ENCODE results near the gene FNTB.

FNTB gene

GRCh38 chr14:64943556-64943955, 43.1 kb upstream of the FNTB start:
- Histone ChIP-seq H3K36me3 (replicated peaks; ENCODE audit: low read depth, low read length) (peaks cover 1% of the 10 kb centered on the region), H4K20me1 (ENCODE audit: insufficient read depth, low read length) (no peaks in the 10 kb centered on the region)
- TF ChIP-seq EZH2phosphoT487 (IDR thresholded peaks at IDR 0.05; ENCODE audit: low read depth) (no peak), CTCF (IDR thresholded peaks at IDR 0.05; ENCODE audit: low read depth, low read length) (no peak)

GRCh38 chr14:64944041-64944440, 42.7 kb upstream of the FNTB start:
- H3K27ac ChIP-seq (ENCODE audit: low read length) = no peak overlapping the region
- no peak overlapping the region for H3K9ac ChIP-seq (ENCODE audit: low read length)
- no peaks in the 10 kb centered on the region for H3K36me3 ChIP-seq (replicated peaks; ENCODE audit: low read depth, low read length)
- no peak overlapping the region for H3K4me2 ChIP-seq (ENCODE audit: low read length)
- TF ChIP-seq CTCF (IDR thresholded peaks at IDR 0.05; ENCODE audit: low read depth, low read length) = no peak
- no peak for TF ChIP-seq EZH2phosphoT487 (IDR thresholded peaks at IDR 0.05; ENCODE audit: low read depth)
- H3K79me2 ChIP-seq (ENCODE audit: low read length) = no peaks in the 10 kb centered on the region
- H3K9me3 ChIP-seq (ENCODE audit: insufficient read depth, low read length) = no peaks in the 10 kb centered on the region
- no peak overlapping the region for H2AFZ ChIP-seq (ENCODE audit: low read depth, low read length)
- no peaks in the 10 kb centered on the region for H4K20me1 ChIP-seq (ENCODE audit: insufficient read depth, low read length)
- no peak overlapping the region for H3K4me3 ChIP-seq (ENCODE audit: low read length)
- H3K27me3 ChIP-seq (ENCODE audit: low read depth, low read length) = no peaks in the 10 kb centered on the region
- H3K4me1 ChIP-seq (ENCODE audit: low read length) = no peaks in the 10 kb centered on the region

More at GRCh38 chr14:64943556-64943955, 43.1 kb upstream of the FNTB start:
- no peak overlapping the region for H3K4me3 ChIP-seq (ENCODE audit: low read length)
- H3K27me3 ChIP-seq (ENCODE audit: low read depth, low read length) = no peaks in the 10 kb centered on the region
- no peak overlapping the region for H3K27ac ChIP-seq (ENCODE audit: low read length)
- H3K4me2 ChIP-seq (ENCODE audit: low read length) = no peak overlapping the region
- H2AFZ ChIP-seq (ENCODE audit: low read depth, low read length) = no peak overlapping the region
- H3K4me1 ChIP-seq (ENCODE audit: low read length) = peaks cover 1% of the 10 kb centered on the region; the same call in 1 of the 2 replicates
- no peaks in the 10 kb centered on the region for H3K79me2 ChIP-seq (ENCODE audit: low read length)
- H3K9ac ChIP-seq (ENCODE audit: low read length) = no peak overlapping the region
- no peaks in the 10 kb centered on the region for H3K9me3 ChIP-seq (ENCODE audit: insufficient read depth, low read length)

GRCh38 chr14:64944861-64945260, 41.8 kb upstream of the FNTB start:
- H3K79me2 ChIP-seq (ENCODE audit: low read length) = no peaks in the 10 kb centered on the region
- no peak overlapping the region for H2AFZ ChIP-seq (ENCODE audit: low read depth, low read length)
- no peak for TF ChIP-seq EZH2phosphoT487 (IDR thresholded peaks at IDR 0.05; ENCODE audit: low read depth)
- no peak for TF ChIP-seq CTCF (IDR thresholded peaks at IDR 0.05; ENCODE audit: low read depth, low read length)
- H3K9me3 ChIP-seq (ENCODE audit: insufficient read depth, low read length) = no peaks in the 10 kb centered on the region
- no peaks in the 10 kb centered on the region for H4K20me1 ChIP-seq (ENCODE audit: insufficient read depth, low read length)
- no peaks in the 10 kb centered on the region for H3K36me3 ChIP-seq (replicated peaks; ENCODE audit: low read depth, low read length)
- H3K4me1 ChIP-seq (ENCODE audit: low read length) = no peaks in the 10 kb centered on the region
- no peak overlapping the region for H3K27ac ChIP-seq (ENCODE audit: low read length)
- H3K9ac ChIP-seq (ENCODE audit: low read length) = no peak overlapping the region
- no peaks in the 10 kb centered on the region for H3K27me3 ChIP-seq (ENCODE audit: low read depth, low read length)
- H3K4me2 ChIP-seq (ENCODE audit: low read length) = no peak overlapping the region
- no peak overlapping the region for H3K4me3 ChIP-seq (ENCODE audit: low read length)

- Histone ChIP-seq H3K9me3 (ENCODE audit: insufficient read depth, low read length) (no peaks in the 10 kb centered on the region), H3K27me3 (ENCODE audit: low read depth, low read length) (no peaks in the 10 kb centered on the region), H3K79me2 (ENCODE audit: low read length) (no peaks in the 10 kb centered on the region), H3K9ac (ENCODE audit: low read length) (no peak overlapping the region), H2AFZ (ENCODE audit: low read depth, low read length) (no peak overlapping the region), H3K4me2 (ENCODE audit: low read length) (no peak overlapping the region), H3K4me1 (ENCODE audit: low read length) (no peaks in the 10 kb centered on the region), H3K27ac (ENCODE audit: low read length) (no peak overlapping the region), H3K36me3 (replicated peaks; ENCODE audit: low read depth, low read length) (no peaks in the 10 kb centered on the region), H3K4me3 (ENCODE audit: low read length) (no peak overlapping the region), H4K20me1 (ENCODE audit: insufficient read depth, low read length) (no peaks in the 10 kb centered on the region)
- TF ChIP-seq CTCF (IDR thresholded peaks at IDR 0.05; ENCODE audit: low read depth, low read length) (no peak), EZH2phosphoT487 (IDR thresholded peaks at IDR 0.05; ENCODE audit: low read depth) (no peak)
These were observed 41.1 kb upstream of the FNTB start for GRCh38 chr14:64945431-64946178.
